AG10803 (cell line): Measurements from ENCODE around the gene CFAP99.

ENCODE experiments used
- DNase-seq: peaks from one replicate; pipeline ENCODE4 v3.0.0; 2010; ENCODE audit warnings: low read depth
- H3K4me3 ChIP-seq: 2 replicates; pipeline ENCODE4 v1.5.1; 2011; ENCODE audit warnings: mild to moderate bottlenecking, low read length, control low read depth
- TF ChIP-seq, protein P1 (sequence below): conservative IDR thresholded peaks from 2 replicates; pipeline ENCODE4 v1.5.1; 2011; ENCODE audit warnings: mild to moderate bottlenecking, low read length, control low read depth, inconsistent platforms

CFAP99 gene

GRCh38 chr4:2500547-2500946 is 81.8 kb downstream of the CFAP99 start:
- no peak overlapping the region for H3K4me3 ChIP-seq
- TF ChIP-seq, protein P1, sequence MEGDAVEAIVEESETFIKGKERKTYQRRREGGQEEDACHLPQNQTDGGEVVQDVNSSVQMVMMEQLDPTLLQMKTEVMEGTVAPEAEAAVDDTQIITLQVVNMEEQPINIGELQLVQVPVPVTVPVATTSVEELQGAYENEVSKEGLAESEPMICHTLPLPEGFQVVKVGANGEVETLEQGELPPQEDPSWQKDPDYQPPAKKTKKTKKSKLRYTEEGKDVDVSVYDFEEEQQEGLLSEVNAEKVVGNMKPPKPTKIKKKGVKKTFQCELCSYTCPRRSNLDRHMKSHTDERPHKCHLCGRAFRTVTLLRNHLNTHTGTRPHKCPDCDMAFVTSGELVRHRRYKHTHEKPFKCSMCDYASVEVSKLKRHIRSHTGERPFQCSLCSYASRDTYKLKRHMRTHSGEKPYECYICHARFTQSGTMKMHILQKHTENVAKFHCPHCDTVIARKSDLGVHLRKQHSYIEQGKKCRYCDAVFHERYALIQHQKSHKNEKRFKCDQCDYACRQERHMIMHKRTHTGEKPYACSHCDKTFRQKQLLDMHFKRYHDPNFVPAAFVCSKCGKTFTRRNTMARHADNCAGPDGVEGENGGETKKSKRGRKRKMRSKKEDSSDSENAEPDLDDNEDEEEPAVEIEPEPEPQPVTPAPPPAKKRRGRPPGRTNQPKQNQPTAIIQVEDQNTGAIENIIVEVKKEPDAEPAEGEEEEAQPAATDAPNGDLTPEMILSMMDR = no peak
- no peak for DNase-seq

DNA sequence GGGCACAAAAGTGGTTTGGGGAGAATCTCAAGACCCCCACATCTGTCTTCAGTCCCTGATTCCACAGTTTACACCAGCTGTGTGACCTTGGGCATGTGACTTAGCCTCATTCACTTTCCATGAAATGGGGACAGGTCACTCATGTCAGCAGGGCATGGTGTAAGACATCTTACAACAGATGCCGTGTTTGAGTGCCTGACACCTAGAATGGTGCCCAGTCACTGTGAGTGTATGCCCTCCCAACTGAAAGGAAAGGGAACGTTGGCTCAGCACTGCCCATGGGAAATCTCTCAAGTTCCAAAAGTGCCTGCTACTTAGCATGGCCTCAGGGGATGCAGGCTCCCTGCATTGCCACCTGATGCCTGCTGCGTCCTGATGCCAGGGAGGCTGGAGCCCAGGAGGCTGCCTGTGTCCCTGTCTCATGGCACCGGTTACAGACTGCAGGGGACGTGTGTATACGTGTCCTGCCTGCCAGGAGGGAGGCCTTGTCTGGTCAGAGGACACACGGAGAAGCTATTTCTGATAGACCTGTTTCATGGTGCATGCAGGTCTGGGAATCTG is 82.4 kb downstream of the CFAP99 start:
- no peak for DNase-seq
- TF ChIP-seq, protein P1 = no peak
- H3K4me3 ChIP-seq = no peak overlapping the region

GRCh38 chr4:2503809-2504208 is 85.1 kb downstream of the CFAP99 start:
- TF ChIP-seq, protein P1 = no peak
- DNase-seq = no peak
- H3K4me3 ChIP-seq = no peak overlapping the region

DNA sequence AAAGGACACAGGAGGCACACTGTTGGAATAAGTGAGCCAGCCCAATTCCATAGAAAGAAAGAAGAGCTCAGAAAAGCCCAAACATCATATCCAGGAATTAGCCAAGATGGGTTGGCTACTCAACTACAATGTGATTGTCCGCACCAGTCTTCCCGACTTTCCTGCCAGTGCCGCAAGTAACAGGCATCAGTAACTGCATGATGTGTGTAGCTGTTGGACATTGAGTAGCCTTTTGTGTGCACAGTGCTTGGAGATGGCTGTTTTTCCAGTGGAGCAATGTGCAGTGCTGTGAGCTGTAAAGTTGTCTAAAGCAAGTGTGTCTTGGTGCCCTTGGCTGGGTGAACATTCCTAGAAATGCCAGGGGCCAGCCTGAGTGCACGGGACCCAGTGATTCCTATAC is 88.5 kb downstream of the CFAP99 start:
- TF ChIP-seq, protein P1 = no peak
- DNase-seq = no peak
- H3K4me3 ChIP-seq = no peak overlapping the region

DNA sequence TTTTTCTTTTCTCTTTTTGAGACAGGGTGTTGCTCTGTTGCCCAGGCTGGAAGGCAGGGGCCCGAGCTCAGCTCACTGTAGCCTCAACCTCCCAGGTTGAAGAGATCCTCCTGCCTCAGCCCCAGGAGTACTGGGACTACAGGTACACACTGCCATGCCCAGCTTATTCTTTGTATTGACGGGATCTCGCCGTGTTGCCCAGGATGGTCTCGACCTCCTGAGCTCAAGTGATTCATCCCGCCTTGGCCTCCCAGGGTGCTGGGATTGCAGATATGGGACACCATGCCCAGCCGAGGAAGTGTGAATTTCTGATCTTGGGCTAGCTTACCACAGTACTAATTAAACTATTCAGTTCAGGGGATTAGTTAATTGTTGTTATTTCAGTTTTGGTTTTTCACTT is 89.1 kb downstream of the CFAP99 start:
- no peak overlapping the region for H3K4me3 ChIP-seq
- TF ChIP-seq, protein P1 = no peak
- DNase-seq = no peak

- TF ChIP-seq, protein P1 = no peak
- H3K4me3 ChIP-seq = no peak overlapping the region
- DNase-seq = no peak
These were observed 91.8 kb downstream of the CFAP99 start for GRCh38 chr4:2510351-2511259.

- TF ChIP-seq, protein P1 = no peak
- H3K4me3 ChIP-seq = no peak overlapping the region
- no peak for DNase-seq
These were observed 92.9 kb downstream of the CFAP99 start for GRCh38 chr4:2511645-2512131.
